B cell (primary cell): ENCODE results near the gene FNDC3A. TPM values are rescaled to one million over a fixed set of nuclear protein-coding genes. Genes with fewer than 3 reads are reported as not detected.

Experiments
- ATAC-seq: fragments of 200-7000 bp; cut with Tn5 transposase; one replicate; pipeline ENCODE4 v1.10.0; 2021; ENCODE audit warnings: low read depth, mild to moderate bottlenecking, moderate number of reproducible peaks, moderate library complexity
- CTCF ChIA-PET: fragments of 350-600 bp; sonication (Branson Sonifier 250); formaldehyde crosslinking; loops from one replicate; lab custom pipeline; 2021; ENCODE audit warnings: antibody characterized with exemption, inconsistent platforms; lab: Charles Lee
- POLR2A ChIA-PET: fragments of 350-600 bp; sonication (Branson Sonifier 250); formaldehyde crosslinking; loops from one replicate; lab custom pipeline; 2021; ENCODE audit warnings: antibody characterized with exemption; lab: Charles Lee
- DNase-seq: peaks from one replicate; pipeline ENCODE4 v3.0.0; 2013
- H2AFZ ChIP-seq: 2 replicates; pipeline ENCODE4 v1.6.1; 2012; ENCODE audit warnings: mild to moderate bottlenecking, low read depth, low read length; ENCODE audit not compliant: insufficient read depth, poor library complexity, severe bottlenecking
- H3K27ac ChIP-seq, 2 donors: 1 replicate in 1 of 2; 2 replicates in 1 of 2; pipeline ENCODE4 v1.5.1; 2012 to 2013; ENCODE audit warnings: low read length in 2 of 2, mild to moderate bottlenecking in 2 of 2, moderate library complexity in 1 of 2
- H3K27me3 ChIP-seq, 4 experiments: fragments of 200-600 bp in 1 of 4; sonication (generic) in 1 of 4; replicated peaks in 1 of 4; 1 replicate in 2 of 4; 2 replicates in 2 of 4; pipeline versions ENCODE4 v1.6.1 to v1.7.0; 2013 to 2016; ENCODE audit warnings: low read length in 3 of 4, mild to moderate bottlenecking in 2 of 4, mixed read lengths in 1 of 4, moderate library complexity in 1 of 4; ENCODE audit not compliant: insufficient read depth in 4 of 4, control insufficient read depth in 3 of 4; ENCODE audit errors: control extremely low read depth in 1 of 4
- H3K36me3 ChIP-seq, 2 experiments: replicated peaks in 1 of 2; 1 replicate in 1 of 2; 2 replicates in 1 of 2; pipeline versions ENCODE4 v1.6.1 to v1.7.1; 2013; ENCODE audit warnings: low read length in 1 of 2; ENCODE audit not compliant: insufficient read depth in 2 of 2, control insufficient read depth in 1 of 2; ENCODE audit errors: control extremely low read depth in 1 of 2, extremely low read depth in 1 of 2
- H3K4me1 ChIP-seq, 2 donors: fragments of 200-600 bp in 1 of 2; sonication (generic) in 1 of 2; 1 replicate in 1 of 2; 2 replicates in 1 of 2; pipeline versions ENCODE4 v1.5.1 to v1.6.1; 2013 to 2017; ENCODE audit warnings: low read length in 2 of 2; ENCODE audit not compliant: control insufficient read depth in 2 of 2, insufficient read depth in 2 of 2
- H3K4me2 ChIP-seq: replicated peaks from 2 replicates; pipeline ENCODE3; 2012; ENCODE audit warnings: mild to moderate bottlenecking, low read depth, low read length; ENCODE audit not compliant: poor library complexity, severe bottlenecking
- H3K4me3 ChIP-seq, 5 experiments: fragments of 200-600 bp in 1 of 5; sonication (generic) in 1 of 5; 1 replicate in 3 of 5; 2 replicates in 2 of 5; pipeline versions ENCODE4 v1.5.1 to v1.7.0; 2011 to 2016; ENCODE audit warnings: low read length in 4 of 5, mild to moderate bottlenecking in 4 of 5, low read depth in 2 of 5, control low read depth in 1 of 5, moderate library complexity in 1 of 5; ENCODE audit not compliant: insufficient read depth in 1 of 5; ENCODE audit errors: control extremely low read depth in 1 of 5, extremely low read depth in 1 of 5
- H3K79me2 ChIP-seq: fragments of 200-600 bp; sonication (generic); one replicate; pipeline ENCODE4 v1.6.0; 2016; ENCODE audit warnings: low read length; ENCODE audit not compliant: control insufficient read depth, insufficient read depth
- H3K9ac ChIP-seq: fragments of 200-600 bp; sonication (generic); 2 replicates; pipeline ENCODE4 v1.6.1; 2017; ENCODE audit warnings: mild to moderate bottlenecking, low read length, moderate library complexity
- H3K9me3 ChIP-seq, 3 donors: one replicate each; pipeline versions ENCODE4 v1.6.1 to v1.7.1; 2013; ENCODE audit warnings: low read length in 2 of 3; ENCODE audit not compliant: control insufficient read depth in 2 of 3, insufficient read depth in 1 of 3; ENCODE audit errors: control extremely low read depth in 1 of 3
- H4K20me1 ChIP-seq: 2 replicates; pipeline ENCODE4 v1.6.0; 2012; ENCODE audit warnings: mild to moderate bottlenecking, low read length; ENCODE audit not compliant: insufficient read depth, control insufficient read depth, poor library complexity, severe bottlenecking
- H3K27ac Mint-ChIP-seq: one replicate; pipeline ENCODE4 v1.8.0; 2021; ENCODE audit warnings: mixed read lengths
- H3K27me3 Mint-ChIP-seq: one replicate; pipeline ENCODE4 v1.8.0; 2021; ENCODE audit warnings: mixed read lengths
- H3K4me1 Mint-ChIP-seq: one replicate; pipeline ENCODE4 v1.8.0; 2021; ENCODE audit warnings: mixed read lengths
- H3K4me3 Mint-ChIP-seq: one replicate; pipeline ENCODE4 v1.8.0; 2021; ENCODE audit warnings: mixed read lengths
- H3K9me3 Mint-ChIP-seq: one replicate; pipeline ENCODE4 v1.8.0; 2022; ENCODE audit warnings: mixed read lengths; ENCODE audit not compliant: insufficient read depth
- EZH2 ChIP-seq: IDR thresholded peaks from 2 replicates; pipeline ENCODE4 v1.6.1; 2012; ENCODE audit warnings: borderline replicate concordance, low read depth, mild to moderate bottlenecking, moderate library complexity, low read length; ENCODE audit not compliant: insufficient read depth, poor library complexity, severe bottlenecking
- WGBS: methylation state at CpG from one replicate; pipeline ENCODE4 v1.1.5; 2013; ENCODE audit warnings: missing lambda C conversion rate; ENCODE audit not compliant: insufficient coverage; 5-methylcytosine and 5-hydroxymethylcytosine counted together
- intact Hi-C: fragments of 100-400 bp; cut with micrococcal nuclease; formaldehyde crosslinking; loops from one replicate; pipeline ENCODE4 v1.10.0; 2022
- polyA plus RNA-seq: library from polyadenylated mRNA; depleted of rRNA; stranded (reverse); fragments of >200 nt; gene quantifications from 2 replicates; pipeline ENCODE4 v1.2.3, GENCODE V29; 2012
- total RNA-seq, 2 donors: library from RNA; stranded (reverse); fragments of 120-200 nt in 1 of 2; gene quantifications; 1 replicate in 1 of 2; 2 replicates in 1 of 2; pipeline versions ENCODE4 v1.2.3 to v1.2.4, GENCODE V29; 2013 to 2022
- TF ChIP-seq, protein P1 (sequence below): fragments of 200-600 bp; IDR thresholded peaks from one replicate; pipeline ENCODE4 v1.8.0; 2022; ENCODE audit warnings: antibody characterized with exemption, mild to moderate bottlenecking

FNDC3A gene
- total and polyA plus RNA-seq, 2 donors (not counting 1 experiment from before 2014, with no cell fraction given) = 13.5 to 37.1 TPM

GRCh38 chr13:49062297-49062896 lies 86.7 kb downstream of the FNDC3A start:
- H3K27ac ChIP-seq = no peak overlapping the region
- H3K4me1 ChIP-seq = no peaks in the 10 kb centered on the region
- no peak overlapping the region for H2AFZ ChIP-seq
- no peaks in the 10 kb centered on the region for H3K27me3 ChIP-seq
- no peak overlapping the region for H3K4me2 ChIP-seq
- peaks cover 14% of the 10 kb centered on the region for H3K4me1 Mint-ChIP-seq
- POLR2A ChIA-PET = no interaction called here
- ATAC-seq (no peak), DNase-seq (no peak)
- no peak for TF ChIP-seq EZH2
- TF ChIP-seq, protein P1, sequence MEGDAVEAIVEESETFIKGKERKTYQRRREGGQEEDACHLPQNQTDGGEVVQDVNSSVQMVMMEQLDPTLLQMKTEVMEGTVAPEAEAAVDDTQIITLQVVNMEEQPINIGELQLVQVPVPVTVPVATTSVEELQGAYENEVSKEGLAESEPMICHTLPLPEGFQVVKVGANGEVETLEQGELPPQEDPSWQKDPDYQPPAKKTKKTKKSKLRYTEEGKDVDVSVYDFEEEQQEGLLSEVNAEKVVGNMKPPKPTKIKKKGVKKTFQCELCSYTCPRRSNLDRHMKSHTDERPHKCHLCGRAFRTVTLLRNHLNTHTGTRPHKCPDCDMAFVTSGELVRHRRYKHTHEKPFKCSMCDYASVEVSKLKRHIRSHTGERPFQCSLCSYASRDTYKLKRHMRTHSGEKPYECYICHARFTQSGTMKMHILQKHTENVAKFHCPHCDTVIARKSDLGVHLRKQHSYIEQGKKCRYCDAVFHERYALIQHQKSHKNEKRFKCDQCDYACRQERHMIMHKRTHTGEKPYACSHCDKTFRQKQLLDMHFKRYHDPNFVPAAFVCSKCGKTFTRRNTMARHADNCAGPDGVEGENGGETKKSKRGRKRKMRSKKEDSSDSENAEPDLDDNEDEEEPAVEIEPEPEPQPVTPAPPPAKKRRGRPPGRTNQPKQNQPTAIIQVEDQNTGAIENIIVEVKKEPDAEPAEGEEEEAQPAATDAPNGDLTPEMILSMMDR = no peak
- H3K27ac Mint-ChIP-seq = no peak overlapping the region
- no peaks in the 10 kb centered on the region for H4K20me1 ChIP-seq
- peaks cover 0 to 2% of the 10 kb centered on the region in 2 experiments for H3K36me3 ChIP-seq
- no peaks in the 10 kb centered on the region for H3K9me3 ChIP-seq
- no peaks in the 10 kb centered on the region for H3K79me2 ChIP-seq
- H3K4me3 Mint-ChIP-seq = no peak overlapping the region
- no peaks in the 10 kb centered on the region for H3K27me3 Mint-ChIP-seq
- CTCF ChIA-PET = no interaction called here
- intact Hi-C loops = no loop called here
- no peak overlapping the region for H3K4me3 ChIP-seq
- H3K9ac ChIP-seq = no peak overlapping the region
- whole genome bisulfite sequencing = no CpG with 5 or more reads among the region's 3 CpGs
- H3K9me3 Mint-ChIP-seq = no peaks in the 10 kb centered on the region

DNA sequence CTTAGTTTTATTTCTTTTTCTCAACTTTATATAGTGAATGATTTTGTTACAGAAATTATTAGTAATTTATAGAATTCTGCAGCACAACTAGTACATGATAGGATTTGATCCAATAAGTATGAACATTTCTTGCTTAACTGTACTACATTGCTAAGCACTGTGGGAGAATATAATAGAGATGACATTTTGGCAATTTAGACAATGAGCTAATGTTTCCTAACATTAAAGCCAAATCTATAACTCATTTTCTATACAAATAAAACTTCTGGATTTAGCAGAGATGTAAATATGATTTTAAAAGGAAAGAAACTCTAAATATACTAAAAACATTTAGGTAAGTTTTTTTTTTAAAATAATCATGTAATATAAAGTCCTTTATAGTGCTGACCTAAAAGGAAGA lies 87.3 kb downstream of the FNDC3A start:
- Histone ChIP-seq H3K27ac (no peak overlapping the region), H3K4me3 (no peak overlapping the region), H3K4me2 (no peak overlapping the region), H3K9ac (no peak overlapping the region), H3K36me3 (peaks cover 0 to 2% of the 10 kb centered on the region in 2 experiments), H3K4me1 (no peaks in the 10 kb centered on the region), H3K79me2 (no peaks in the 10 kb centered on the region), H2AFZ (no peak overlapping the region), H3K9me3 (peaks cover 0 to 2% (median 0%) of the 10 kb centered on the region in 3 donors), H4K20me1 (no peaks in the 10 kb centered on the region), H3K27me3 (no peaks in the 10 kb centered on the region)
- no peaks in the 10 kb centered on the region for H3K27me3 Mint-ChIP-seq
- ChIA-PET POLR2A (no interaction called here), CTCF (no interaction called here)
- H3K27ac Mint-ChIP-seq = no peak overlapping the region
- ATAC-seq (no peak), DNase-seq (no peak)
- peaks cover 13% of the 10 kb centered on the region for H3K4me1 Mint-ChIP-seq
- H3K4me3 Mint-ChIP-seq = no peak overlapping the region
- intact Hi-C loops = no loop called here
- no peaks in the 10 kb centered on the region for H3K9me3 Mint-ChIP-seq
- TF ChIP-seq EZH2 = no peak
- TF ChIP-seq, protein P1 = no peak
